GM04503 (cell line): ENCODE results near the gene MB.

ENCODE experiments used
- DNase-seq: peaks from one replicate; pipeline ENCODE4 v3.0.0-alpha.2; 2012; ENCODE audit warnings: low read depth

MB gene

GRCh38 chr22:35615156-35615555, 2.0 kb downstream of the MB start:
- DNase-seq = no peak

DNA sequence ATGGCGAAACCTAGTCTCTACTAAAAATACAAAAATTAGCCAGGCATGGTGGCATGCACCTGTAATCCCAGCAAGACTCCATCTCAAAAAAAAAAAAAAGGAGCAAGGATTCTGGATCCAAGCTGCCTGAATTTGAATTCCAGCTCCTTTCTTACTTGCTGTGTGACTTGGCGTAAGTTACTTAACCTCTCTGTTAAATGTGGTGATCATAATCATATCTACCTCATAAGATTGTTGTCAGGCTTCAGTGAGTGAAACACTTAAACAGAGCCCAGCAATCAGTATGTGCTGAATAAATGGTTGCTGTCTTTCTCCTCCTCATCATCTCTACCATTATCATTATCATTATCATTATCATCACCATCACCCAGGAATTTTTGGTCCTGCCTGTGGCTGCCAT, 2.7 kb downstream of the MB start:
- no peak for DNase-seq

- DNase-seq = no peak
Observed at GRCh38 chr22:35612903-35613302, 4.2 kb downstream of the MB start.

DNA sequence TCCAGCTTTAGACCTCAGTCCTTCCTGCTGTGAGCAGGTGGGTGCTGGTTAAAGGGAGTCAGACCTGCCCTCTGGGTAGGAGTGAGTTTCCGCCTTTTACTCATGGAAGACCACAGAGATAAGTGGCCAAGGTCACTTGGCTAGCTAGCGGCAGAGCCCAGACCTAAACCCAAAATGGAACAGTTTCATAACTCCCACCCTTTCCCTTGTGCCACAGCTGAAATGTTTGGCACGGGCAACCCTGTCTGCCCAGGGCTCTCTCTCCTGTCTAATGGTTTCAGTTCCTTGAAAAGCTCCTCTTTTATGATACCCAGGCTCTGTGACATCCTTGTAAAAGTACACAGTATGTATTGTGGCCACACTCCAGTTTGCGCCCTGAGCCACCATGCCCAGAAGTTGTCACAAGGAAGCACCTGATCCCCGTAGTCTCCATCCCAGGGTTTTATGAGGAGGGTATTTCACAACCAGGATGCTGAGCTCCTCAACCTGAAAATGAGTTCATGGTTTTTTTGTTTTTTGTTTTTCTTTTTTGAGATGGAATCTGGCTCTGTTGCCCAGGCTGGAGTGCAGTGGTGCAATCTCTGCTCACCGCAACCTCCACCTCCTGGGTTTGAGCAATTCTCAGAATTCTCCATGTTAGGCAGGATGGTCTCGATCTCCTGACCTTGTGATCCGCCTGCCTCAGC, 5.1 kb downstream of the MB start:
- DNase-seq = no peak

- DNase-seq = no peak
Observed at GRCh38 chr22:35611200-35611890, 5.8 kb downstream of the MB start.

DNA sequence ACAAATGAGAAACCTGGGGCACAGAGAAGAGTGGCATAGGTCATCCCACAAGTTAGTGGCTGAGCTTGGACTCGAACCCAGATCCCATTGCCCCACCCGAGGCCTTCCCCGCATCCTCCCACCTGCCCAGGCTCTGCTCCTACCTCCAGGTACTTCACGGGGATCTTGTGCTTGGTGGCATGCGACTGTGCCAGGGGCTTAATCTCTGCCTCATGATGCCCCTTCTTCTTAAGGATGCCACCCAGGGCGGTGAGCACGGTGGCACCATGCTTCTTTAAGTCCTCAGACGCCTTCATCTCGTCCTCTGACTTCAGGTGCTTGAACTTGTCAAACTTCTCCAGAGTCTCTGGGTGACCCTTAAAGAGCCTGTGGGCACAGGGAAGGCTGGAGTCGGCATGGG, 6.4 kb downstream of the MB start:
- no peak for DNase-seq

GRCh38 chr22:35609761-35610160, 7.4 kb downstream of the MB start:
- no peak for DNase-seq

- no peak for DNase-seq
Observed at GRCh38 chr22:35609261-35609660, 7.9 kb downstream of the MB start.

DNA sequence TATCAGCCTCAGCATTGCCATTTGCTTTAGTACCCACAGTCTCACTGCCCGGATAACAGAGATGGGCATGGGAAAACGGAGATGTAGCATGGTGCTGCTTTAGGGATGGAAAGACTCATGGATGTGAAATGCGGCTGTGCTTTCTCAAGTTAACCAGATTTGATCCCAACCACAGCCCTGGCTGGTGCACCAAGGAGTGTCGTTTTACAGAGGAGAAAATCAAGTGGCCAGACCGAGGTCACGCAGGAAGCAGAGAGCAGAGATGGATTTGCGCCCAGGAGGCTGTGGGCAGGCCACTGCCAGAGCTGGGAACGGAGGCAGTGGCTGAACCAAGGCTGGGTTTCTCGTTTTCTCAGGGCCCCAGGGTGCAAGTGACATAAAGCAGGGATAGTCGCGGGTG, 9.0 kb downstream of the MB start:
- no peak for DNase-seq

DNA sequence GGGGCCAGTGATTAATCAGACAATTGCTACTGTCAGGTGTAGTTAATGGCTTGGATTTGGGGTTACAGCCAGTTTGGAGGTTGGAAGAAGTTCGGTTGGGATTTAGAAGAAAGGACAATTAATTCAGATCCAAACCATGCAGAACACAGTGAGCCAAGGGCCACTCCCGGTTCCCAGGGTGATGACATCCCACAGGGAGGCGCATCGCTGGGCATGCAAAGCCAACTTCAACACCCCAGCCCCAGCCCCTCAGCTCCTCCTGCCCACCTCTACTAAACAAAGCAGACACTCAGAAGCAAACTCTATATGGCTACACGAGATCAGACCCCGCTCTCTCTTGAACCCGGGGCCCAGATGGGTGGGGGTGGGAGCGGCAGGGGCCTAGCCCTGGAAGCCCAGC, 10.2 kb downstream of the MB start:
- DNase-seq = no peak

DNA sequence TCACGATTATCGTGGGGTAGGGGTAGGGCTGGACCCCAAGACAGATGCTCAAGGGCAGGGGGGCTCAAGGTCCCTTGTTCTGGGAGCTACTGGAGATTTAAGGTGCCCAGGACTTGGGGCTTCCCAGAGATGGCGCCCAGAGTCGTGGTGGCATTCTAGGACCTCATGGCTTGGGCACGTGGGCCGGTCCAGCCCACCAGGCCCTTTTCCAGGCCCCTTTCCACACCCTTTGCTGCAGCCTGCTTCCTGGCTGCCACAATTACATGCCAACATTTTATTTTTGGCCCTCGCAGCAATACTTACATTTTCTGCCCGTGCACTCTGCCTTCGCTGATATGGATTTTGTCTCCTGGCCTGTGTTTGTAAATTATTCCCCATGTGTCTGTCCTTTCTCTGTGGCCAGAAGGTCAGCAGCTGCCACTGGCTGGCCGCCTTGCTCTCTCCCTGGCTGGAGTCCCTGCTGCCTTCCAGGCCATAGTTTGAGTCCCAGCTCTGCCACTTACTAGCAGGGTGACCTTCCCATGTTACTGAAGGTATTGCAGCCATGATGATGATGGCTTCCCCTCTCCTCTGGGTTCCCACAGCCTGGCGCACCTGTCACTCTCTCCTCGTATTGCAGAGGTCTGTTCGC, 11.2 kb downstream of the MB start:
- no peak for DNase-seq

DNA sequence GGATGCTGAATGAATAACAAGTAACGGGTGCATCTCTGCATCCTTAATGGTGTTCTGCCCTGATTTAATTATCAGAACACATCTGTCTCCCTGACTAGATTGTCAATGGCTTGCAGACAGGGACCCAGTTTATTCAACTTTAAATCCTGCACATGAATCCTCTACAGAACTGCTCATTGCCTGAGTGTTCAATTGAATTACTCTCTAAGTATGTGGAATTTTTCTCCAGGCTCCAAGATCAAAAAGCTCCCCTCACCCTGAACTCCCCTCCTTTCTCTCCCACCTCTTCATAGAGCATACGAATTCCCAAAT, 11.8 kb downstream of the MB start:
- no peak for DNase-seq

- no peak for DNase-seq
Observed at GRCh38 chr22:35604621-35605368, 12.3 kb downstream of the MB start.

- peak; percentile 68 for DNase-seq
Observed at GRCh38 chr22:35601743-35602615, 15.2 kb downstream of the MB start.

GRCh38 chr22:35601013-35601580, 16.0 kb downstream of the MB start:
- no peak for DNase-seq

- DNase-seq = no peak
Observed at GRCh38 chr22:35600476-35600875, 16.7 kb downstream of the MB start.

- no peak for DNase-seq
Observed at GRCh38 chr22:35599364-35599763, 17.8 kb downstream of the MB start.

DNA sequence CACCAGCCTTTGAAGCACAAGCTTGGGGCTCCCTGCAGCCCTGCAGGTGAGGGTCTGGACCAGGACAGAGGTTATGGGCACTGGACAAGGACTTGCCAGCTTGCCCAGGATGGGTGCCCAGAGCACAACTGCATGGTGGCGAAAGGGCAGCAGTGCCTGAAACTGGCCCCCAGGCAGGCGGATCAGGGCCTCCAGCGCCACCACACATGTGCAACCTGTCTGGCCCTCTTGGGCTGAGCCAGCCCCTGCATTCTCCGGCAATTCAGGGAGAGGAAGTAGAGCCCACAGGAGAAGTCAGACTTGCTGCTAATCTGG, 18.8 kb downstream of the MB start:
- no peak for DNase-seq

GRCh38 chr22:35597692-35598395, 19.3 kb downstream of the MB start:
- no peak for DNase-seq

GRCh38 chr22:35596821-35597220, 20.3 kb downstream of the MB start:
- DNase-seq = no peak

GRCh38 chr22:35594686-35595085, 22.4 kb downstream of the MB start:
- DNase-seq = no peak
